ENCODE measurements around the gene CCDC8.
A peak's percentile ranks its signal among the peaks of the same experiment; 100 is the strongest.

DNA sequence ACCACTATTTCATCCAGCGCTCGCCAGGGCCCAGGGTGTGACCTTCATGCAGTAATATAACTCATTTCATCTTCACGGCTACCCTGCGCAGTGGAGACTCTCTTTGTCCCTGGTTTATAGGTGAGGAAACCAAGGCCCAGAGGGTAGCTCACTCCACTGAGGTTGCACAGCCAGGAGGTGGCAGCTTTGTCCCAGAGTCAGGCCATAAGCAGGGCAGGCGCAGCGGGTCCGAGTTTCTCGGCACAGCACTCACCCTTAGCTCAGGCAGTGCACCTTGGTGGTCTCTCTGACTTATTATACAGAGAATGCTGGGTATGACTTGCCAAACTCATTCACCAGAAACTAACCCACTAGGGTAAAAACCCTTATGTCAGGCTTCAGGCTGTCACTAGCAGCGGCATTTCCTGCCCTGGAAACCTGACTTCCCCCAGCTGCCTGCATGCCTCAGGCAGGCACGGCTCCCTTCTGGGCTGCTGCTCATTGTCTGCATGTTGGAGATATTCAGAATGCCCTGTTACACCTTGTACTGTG is 41.9 kb downstream of the CCDC8 start:
- TF ChIP-seq, protein P1, sequence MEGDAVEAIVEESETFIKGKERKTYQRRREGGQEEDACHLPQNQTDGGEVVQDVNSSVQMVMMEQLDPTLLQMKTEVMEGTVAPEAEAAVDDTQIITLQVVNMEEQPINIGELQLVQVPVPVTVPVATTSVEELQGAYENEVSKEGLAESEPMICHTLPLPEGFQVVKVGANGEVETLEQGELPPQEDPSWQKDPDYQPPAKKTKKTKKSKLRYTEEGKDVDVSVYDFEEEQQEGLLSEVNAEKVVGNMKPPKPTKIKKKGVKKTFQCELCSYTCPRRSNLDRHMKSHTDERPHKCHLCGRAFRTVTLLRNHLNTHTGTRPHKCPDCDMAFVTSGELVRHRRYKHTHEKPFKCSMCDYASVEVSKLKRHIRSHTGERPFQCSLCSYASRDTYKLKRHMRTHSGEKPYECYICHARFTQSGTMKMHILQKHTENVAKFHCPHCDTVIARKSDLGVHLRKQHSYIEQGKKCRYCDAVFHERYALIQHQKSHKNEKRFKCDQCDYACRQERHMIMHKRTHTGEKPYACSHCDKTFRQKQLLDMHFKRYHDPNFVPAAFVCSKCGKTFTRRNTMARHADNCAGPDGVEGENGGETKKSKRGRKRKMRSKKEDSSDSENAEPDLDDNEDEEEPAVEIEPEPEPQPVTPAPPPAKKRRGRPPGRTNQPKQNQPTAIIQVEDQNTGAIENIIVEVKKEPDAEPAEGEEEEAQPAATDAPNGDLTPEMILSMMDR (conservative IDR thresholded peaks at IDR 0.05; ENCODE audit: low read depth, low read length) = no peak
- TF ChIP-seq CHD1 (IDR thresholded peaks at IDR 0.05; ENCODE audit: low read depth, low read length) = no peak
- no peak for TF ChIP-seq POLR2A (IDR thresholded peaks at IDR 0.05; ENCODE audit: low read depth, low read length)
- TF ChIP-seq RAD21 (IDR thresholded peaks at IDR 0.05; ENCODE audit: low read length) = no peak
- no peak for TF ChIP-seq RCOR1 (IDR thresholded peaks at IDR 0.05; ENCODE audit: insufficient replicate concordance, low read length)
- TF ChIP-seq NFE2L2 (IDR thresholded peaks at IDR 0.05; ENCODE audit: low read depth, low read length) = no peak
- TF ChIP-seq RFX5 (IDR thresholded peaks at IDR 0.05; ENCODE audit: low read depth, low read length) = no peak
- TF ChIP-seq, protein P2, sequence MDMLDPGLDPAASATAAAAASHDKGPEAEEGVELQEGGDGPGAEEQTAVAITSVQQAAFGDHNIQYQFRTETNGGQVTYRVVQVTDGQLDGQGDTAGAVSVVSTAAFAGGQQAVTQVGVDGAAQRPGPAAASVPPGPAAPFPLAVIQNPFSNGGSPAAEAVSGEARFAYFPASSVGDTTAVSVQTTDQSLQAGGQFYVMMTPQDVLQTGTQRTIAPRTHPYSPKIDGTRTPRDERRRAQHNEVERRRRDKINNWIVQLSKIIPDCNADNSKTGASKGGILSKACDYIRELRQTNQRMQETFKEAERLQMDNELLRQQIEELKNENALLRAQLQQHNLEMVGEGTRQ (IDR thresholded peaks at IDR 0.05; ENCODE audit: low read depth, low read length) = no peak
- no peak for TF ChIP-seq CEBPB (IDR thresholded peaks at IDR 0.05; ENCODE audit: low read depth, low read length)
- TF ChIP-seq BHLHE40 (IDR thresholded peaks at IDR 0.05; ENCODE audit: low read depth, low read length) = no peak
- no peak for TF ChIP-seq MAFK (IDR thresholded peaks at IDR 0.05; ENCODE audit: low read depth, low read length)
- TF ChIP-seq FOS (IDR thresholded peaks at IDR 0.05; ENCODE audit: low read depth, low read length) = no peak
- TF ChIP-seq MXI1 (IDR thresholded peaks at IDR 0.05; ENCODE audit: borderline replicate concordance, low read depth, low read length) = 0 out of 2 replicates have a peak, but pooled peaks have one; percentile 43

All from IMR-90 (cell line).